ENCODE measurements around the gene ROR1.

Gene ROR1

DNA sequence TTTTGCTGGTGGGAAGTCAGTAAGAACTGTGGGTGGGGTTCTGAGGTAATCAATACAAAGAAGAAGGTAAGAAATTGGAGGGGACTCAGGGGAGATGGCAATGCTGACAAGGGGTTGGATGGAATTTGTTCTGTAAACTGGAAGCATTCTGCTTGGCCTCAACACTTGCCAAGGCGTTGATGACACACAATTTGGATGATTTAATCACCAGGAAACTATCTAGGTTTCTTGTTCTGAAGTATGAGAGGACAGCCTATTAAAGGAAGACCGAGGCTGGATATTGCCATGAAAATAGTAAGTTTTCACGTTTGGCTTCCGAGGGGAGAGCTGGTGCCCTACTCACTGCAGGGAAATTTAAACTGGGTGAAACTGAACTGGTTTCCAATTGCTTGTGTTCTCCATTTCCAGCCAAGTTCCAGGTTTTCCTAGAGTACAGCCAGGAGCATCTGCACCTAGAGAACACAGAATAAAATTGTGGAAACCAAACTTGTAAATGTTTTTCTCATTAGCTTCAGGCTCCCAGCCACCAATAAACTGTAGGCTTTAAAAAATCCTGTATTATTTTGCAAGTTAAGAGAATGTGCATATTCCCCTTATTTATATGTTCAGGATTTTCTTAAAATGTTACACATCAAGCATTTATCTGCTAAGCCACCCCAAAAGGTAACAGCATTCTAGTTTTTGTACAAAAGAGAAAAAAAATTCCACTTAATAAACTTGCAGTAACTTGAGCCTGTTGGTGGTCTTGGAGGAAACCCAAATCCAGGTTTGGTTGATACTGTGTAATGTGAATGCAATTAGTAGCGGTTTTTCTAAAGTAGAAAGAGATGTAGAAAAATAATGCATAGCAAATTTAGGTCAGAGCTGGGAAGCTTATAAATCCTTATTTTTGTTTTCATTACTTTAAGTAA is 53.8 kb downstream of the ROR1 start:
- no peak for DNase-seq

DNA sequence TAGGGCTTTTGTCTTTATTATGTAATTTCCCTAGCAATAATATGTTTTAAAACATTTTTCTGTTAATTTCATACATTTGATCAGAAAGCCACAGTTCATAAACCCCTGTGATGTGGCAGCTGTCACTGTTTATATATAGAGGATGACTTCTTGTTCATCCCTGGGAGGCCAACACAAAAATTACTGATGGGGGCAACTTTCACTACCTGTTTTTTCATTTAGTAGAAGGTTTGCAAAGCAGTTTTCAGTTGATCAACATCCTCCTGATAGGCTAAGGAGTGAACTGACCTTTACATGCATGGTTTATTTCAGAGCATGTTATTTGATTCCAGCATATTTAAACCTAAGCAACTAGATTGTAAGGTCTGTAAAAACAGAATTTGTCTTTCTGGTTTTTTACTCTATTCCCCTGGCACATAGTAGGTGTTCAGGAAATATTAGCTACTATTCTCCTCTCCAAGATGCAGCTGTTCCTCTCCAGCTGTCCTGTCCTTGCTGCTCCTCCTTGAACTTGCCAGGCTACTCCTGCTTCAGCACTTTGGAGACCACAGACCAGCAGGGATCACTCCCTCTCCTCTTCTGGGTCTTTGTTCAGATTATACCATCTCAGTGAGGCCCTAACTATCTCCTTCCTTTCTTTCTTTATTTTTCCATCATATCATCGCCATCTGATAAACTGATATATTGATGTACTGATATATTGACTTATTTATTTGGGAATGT is 54.7 kb downstream of the ROR1 start:
- DNase-seq = no peak

GRCh38 chr1:63829349-63830327 is 55.8 kb downstream of the ROR1 start:
- no peak for DNase-seq

- no peak for DNase-seq
These were observed 57.6 kb downstream of the ROR1 start for GRCh38 chr1:63831409-63831808.

- no peak for DNase-seq
These were observed 59.7 kb downstream of the ROR1 start for GRCh38 chr1:63833363-63834119.

- DNase-seq = no peak
These were observed 61.3 kb downstream of the ROR1 start for GRCh38 chr1:63835128-63835527.

- DNase-seq = no peak
These were observed 62.6 kb downstream of the ROR1 start for GRCh38 chr1:63836374-63836773.

GRCh38 chr1:63836830-63837229 is 63.0 kb downstream of the ROR1 start:
- DNase-seq = no peak

DNA sequence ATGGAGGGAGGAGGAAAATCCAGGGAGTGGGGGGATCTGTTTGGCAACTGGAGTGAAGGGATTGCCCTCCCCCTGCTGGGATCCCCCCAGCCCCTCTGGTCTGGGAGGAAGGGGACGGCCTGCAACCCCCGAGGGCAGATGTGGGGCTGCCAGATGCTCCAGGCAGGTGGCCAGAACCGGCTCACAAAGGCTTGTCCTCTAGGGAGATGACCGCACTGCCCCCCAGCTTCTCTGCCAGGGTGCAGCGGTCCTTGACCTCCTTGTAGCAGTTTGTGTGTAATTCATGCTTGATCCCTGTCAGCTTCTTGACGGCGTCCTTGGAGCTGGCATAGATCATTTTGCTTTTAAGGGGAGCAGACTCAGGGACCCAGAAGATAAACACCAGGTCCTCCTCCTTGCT is 69.2 kb downstream of the ROR1 start:
- DNase-seq = no peak

GRCh38 chr1:63843884-63844283 is 70.1 kb downstream of the ROR1 start:
- no peak for DNase-seq

DNA sequence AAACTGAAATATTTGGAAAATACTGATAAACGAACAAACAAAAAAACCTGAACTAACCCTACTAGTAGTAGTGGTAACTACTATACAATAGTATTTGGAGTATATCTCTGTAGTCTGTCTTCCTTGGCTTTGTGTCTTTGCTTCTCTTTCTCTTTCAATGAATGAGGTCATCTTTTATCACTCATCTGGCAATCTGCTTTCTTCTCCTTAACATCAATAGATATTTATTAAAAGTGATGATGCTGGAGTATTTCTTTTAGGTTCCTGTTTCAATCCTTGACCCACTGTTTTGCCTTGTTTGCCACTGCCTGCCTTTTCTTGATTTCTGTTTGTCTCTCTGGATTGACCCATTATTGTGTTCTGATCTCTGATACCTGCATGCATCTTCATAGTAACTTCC is 71.5 kb downstream of the ROR1 start:
- no peak for DNase-seq

GRCh38 chr1:63847308-63847910 is 73.6 kb downstream of the ROR1 start:
- no peak for DNase-seq

DNA sequence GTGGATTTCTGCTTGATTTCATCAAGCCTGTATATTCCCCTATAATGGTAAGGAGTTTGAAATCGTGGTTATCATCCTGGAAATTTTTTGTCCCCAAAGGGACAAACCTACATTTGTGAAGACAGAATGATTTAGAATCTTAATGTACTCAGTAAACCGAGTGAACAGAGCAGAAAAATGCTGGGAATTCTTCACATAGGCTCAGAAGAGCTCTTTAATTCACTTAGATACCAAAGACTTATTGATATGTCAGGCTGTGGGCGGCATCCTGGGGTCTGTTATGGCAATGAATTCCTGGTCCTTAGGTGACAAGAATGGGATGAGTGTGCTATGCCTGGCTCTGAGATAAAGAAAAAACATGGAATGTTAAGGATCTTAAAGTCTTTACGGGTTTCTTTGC is 74.9 kb downstream of the ROR1 start:
- DNase-seq = no peak

- DNase-seq = no peak
These were observed 75.3 kb downstream of the ROR1 start for GRCh38 chr1:63849149-63849548.

DNA sequence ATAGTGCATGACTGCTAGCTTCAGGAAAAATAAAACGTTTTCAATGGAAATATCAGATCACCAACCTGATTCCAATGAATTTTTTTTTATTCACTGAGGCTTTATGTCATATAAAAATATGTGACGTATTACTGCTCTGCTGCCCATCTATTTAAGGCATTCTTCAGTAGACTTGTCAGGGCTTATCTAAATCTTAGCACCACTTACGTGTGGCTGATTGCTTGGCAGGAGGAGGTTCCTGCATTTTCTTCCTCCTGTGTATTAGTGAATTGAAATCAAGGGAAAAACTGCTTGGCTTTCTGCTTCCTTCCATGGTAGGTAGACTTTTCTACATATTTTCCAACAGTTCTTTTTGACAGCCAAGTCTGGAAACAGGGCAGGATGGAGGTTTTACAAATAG is 80.3 kb downstream of the ROR1 start:
- DNase-seq = no peak

DNA sequence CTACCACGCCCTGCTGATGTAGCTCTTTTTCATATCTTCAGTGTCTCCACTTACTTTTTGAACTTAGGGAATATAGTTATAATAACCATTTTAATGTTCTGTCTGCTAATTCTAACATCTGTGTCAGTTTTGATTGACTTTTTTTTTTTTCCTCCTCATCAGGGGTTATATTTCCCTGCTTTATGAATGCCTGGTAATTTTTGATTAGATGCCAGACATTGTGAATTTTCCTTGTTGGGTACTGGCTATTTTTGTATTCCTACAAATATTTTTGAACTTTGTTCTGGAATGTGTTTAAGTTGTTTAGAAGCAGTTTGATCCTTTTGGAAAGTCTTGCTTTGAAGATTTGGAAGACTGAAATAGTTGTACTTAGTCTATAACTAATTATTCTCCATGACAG is 82.1 kb downstream of the ROR1 start:
- no peak for DNase-seq

- no peak for DNase-seq
These were observed 83.1 kb downstream of the ROR1 start for GRCh38 chr1:63856924-63857323.

DNA sequence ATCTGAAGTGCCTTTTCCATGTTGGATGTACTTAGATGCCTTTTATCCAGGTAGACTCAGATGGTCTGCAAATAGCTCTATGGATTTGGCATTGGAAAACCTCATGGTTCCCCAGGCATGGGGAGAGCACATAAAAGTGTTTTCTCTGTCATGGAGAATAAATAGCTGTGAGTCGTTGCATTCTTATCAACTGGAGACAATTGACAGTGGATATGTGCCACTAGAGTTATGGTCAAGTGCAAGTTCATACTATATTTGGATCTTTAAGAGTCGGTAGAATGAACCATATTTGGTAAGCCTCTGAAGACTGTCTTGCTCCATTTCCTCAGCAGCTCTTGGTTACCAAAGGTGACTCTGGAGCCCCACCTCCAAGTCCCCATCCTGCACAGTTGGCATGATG is 83.7 kb downstream of the ROR1 start:
- DNase-seq = no peak

DNA sequence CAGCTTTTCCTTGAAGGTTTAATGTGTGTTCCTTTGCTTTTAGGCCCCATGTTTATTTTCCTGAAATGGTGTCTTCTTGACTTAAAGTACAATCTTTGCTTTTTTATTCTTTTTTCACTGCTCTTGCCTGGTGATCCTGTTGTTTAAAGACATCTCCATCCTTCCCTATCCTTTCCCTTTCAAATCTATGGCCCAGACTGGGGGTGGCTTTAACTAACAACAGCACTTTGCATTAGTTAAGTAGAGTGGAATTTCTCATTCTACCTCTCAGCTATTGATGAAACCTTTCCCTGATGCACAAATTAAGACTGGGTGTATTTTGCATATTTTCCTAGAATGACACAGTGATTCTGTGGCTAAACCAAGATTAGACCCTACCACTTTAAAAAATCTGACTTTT is 84.3 kb downstream of the ROR1 start:
- DNase-seq = no peak

- DNase-seq = no peak
These were observed 85.9 kb downstream of the ROR1 start for GRCh38 chr1:63859480-63860275.
